Eye (tissue), 1 donor: ENCODE results near the gene KATNIP.

Experiments
- DNase-seq: peaks from one replicate; pipeline ENCODE4 v3.0.0-alpha.2; 2015

Gene KATNIP

GRCh38 chr16:27586711-27587110 lies 36.8 kb downstream of the KATNIP start:
- DNase-seq, result no peak

GRCh38 chr16:27588057-27588456 lies 38.1 kb downstream of the KATNIP start:
- no peak for DNase-seq

DNA sequence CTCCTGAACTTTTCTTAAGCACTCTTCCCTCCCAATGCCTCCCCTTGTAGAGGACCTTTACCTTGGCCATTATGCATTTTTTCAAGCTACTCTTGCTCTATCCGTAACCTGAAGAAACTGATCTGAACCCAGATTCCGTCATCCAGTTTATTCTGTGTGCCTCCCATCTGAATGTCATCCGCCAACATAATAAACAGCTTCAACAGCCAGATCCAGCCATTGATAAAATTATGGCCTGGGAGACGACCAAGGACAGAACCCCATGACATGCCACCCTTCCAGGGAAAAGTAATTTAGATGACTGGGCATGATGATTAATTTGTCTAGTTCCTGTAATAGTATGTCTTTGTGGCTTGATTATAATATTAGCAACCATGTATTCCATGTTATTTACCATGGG lies 41.9 kb downstream of the KATNIP start:
- DNase-seq, result no peak

GRCh38 chr16:27595475-27595874 lies 45.5 kb downstream of the KATNIP start:
- DNase-seq, result no peak

GRCh38 chr16:27595993-27596392 lies 46.0 kb downstream of the KATNIP start:
- DNase-seq, result no peak

DNA sequence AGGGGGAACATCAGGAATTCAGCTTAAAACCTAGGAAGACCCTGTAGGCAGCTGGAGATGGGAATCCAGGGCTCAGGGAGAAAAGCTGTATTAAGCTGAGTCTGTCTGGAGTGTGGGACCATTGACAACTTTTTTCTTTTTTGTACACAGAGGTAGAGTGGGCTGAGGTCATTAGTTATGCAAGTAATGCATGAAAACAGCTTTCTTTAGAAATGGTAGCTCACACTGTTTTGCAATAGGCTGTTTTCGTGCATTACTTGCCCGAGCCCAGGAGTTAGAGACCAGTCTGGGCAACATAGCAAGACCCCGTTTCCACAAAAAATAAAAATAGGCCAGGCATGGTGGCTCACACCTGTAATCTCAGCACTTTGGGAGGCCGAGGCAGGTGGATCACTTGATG lies 46.5 kb downstream of the KATNIP start:
- no peak for DNase-seq

DNA sequence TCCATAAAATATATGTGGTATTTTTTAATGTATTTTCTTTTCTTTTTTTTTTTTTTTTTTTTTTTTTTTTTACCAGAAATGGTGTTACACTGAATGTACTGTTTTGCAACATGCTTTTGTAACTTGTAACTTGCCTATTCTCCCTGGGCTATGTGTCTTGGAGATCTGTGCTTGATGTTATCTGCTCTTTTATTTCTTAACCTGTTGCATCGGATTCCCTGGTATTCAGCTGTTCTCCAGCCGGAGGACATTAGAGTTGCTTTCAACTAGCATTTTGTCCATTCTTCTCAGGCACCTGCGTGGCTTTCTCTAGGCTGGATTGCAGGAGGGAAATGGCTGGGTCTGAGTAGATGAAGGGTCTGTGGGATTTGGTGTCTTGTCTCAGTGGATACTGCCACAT lies 47.4 kb downstream of the KATNIP start:
- DNase-seq, result no peak

GRCh38 chr16:27598220-27598619 lies 48.3 kb downstream of the KATNIP start:
- DNase-seq, result no peak

DNA sequence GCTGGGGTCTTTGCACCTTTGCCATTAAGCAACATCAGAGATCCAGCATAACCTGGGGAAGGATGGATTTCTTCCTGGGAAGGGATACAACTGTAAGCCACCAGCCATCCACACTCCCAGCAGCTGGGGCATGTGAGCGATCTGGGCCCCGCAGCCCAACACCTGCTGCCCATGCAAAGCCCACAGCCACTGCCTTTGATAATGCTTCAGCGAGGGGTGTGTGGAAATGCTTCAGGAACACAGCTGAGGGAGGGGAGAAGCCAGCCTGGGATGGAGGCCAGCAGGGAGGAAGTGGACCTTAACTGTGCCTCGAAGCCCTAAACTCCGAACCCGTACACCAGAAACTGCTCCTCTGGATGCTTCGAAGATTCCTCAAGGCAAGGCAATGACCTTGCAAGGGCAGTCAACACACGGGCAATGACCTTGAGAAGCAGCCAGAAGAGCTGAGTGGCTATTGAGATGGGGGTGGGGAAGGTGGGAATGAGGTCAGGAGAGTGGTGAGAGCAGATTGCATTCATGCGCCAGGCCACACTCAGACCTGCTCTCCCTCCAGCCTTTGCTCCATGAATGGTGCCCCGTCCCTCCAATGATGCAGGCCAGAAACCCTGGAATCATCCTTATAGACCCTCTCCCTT lies 49.1 kb downstream of the KATNIP start:
- peak; percentile 18 for DNase-seq

- peak; percentile 19 for DNase-seq
Measured at GRCh38 chr16:27599606-27600005, 49.7 kb downstream of the KATNIP start.
